SK-N-SH (cell line): ENCODE measurements around the gene RNASEH2B.

Experiments
- CTCF ChIP-seq: fragments of 200-600 bp; sonication (generic); IDR thresholded peaks from 2 replicates; pipeline ENCODE4 v1.6.1; 2017; ENCODE audit warnings: antibody characterized with exemption, mild to moderate bottlenecking, moderate library complexity
- ELF1 ChIP-seq: IDR thresholded peaks from 2 replicates; pipeline ENCODE4 v1.4.0; 2012
- EZH2phosphoT487 ChIP-seq: fragments of 200-600 bp; sonication (generic); IDR thresholded peaks from 2 replicates; pipeline ENCODE4 v1.6.1; 2017; ENCODE audit warnings: low read depth, mixed run types, mild to moderate bottlenecking, antibody characterized with exemption, moderate library complexity, borderline replicate concordance
- GABPA ChIP-seq: IDR thresholded peaks from 2 replicates; pipeline ENCODE4 v1.4.0; 2012; ENCODE audit warnings: low read depth, mild to moderate bottlenecking
- NRF1 ChIP-seq: IDR thresholded peaks from 2 replicates; pipeline ENCODE4 v1.6.1; 2012; ENCODE audit warnings: low read depth, mild to moderate bottlenecking, low read length
- RAD21 ChIP-seq: IDR thresholded peaks from 2 replicates; pipeline ENCODE4 v1.6.1; 2012; ENCODE audit warnings: mild to moderate bottlenecking, low read length
- TEAD4 ChIP-seq: IDR thresholded peaks from 2 replicates; pipeline ENCODE4 v1.4.0; 2012; ENCODE audit warnings: mild to moderate bottlenecking, borderline replicate concordance; ENCODE audit not compliant: insufficient read depth
- TF ChIP-seq, protein P1 (sequence below): IDR thresholded peaks from 2 replicates; pipeline ENCODE4 v1.4.0; 2012; ENCODE audit warnings: low read depth

GRCh38 chr13:51004918-51005460 lies 95.4 kb downstream of the RNASEH2B start:
- TF ChIP-seq ELF1 (no peak), RAD21 (no peak), CTCF (no peak), TEAD4 (no peak), NRF1 (no peak), EZH2phosphoT487 (no peak), GABPA (no peak)
- TF ChIP-seq, protein P1, sequence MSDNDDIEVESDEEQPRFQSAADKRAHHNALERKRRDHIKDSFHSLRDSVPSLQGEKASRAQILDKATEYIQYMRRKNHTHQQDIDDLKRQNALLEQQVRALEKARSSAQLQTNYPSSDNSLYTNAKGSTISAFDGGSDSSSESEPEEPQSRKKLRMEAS, result no peak
